Coronary artery (tissue), 2 donors: ENCODE measurements around the gene CHD1L.

ENCODE experiments used
- DNase-seq: peaks from one replicate; pipeline ENCODE4 v3.0.0-alpha.2; 2017; ENCODE audit warnings: low spot score
- H3K27ac ChIP-seq, 2 donors: fragments of 200-600 bp; sonication (generic); one replicate each; pipeline ENCODE4 v1.5.1; 2016 to 2019
- H3K4me3 ChIP-seq: fragments of 200-600 bp; sonication (generic); 2 replicates; pipeline ENCODE4 v1.5.1; 2016; ENCODE audit warnings: mild to moderate bottlenecking, moderate library complexity
- CTCF ChIP-seq: fragments of 200-600 bp; sonication (generic); IDR thresholded peaks from one replicate; pipeline ENCODE4 v1.5.1; 2019; ENCODE audit warnings: antibody characterized with exemption

Gene CHD1L

GRCh38 chr1:147208619-147209018, 33.9 kb upstream of the CHD1L start:
- no peak for DNase-seq
- Histone ChIP-seq H3K27ac (no peak overlapping the region), H3K4me3 (no peak overlapping the region)
- TF ChIP-seq CTCF: no peak

GRCh38 chr1:147209825-147210821, 32.4 kb upstream of the CHD1L start:
- TF ChIP-seq CTCF: no peak
- H3K4me3 ChIP-seq: no peak overlapping the region
- H3K27ac ChIP-seq: no peak overlapping the region
- no peak for DNase-seq

- H3K27ac ChIP-seq: no peak overlapping the region
- H3K4me3 ChIP-seq: no peak overlapping the region
- no peak for DNase-seq
- TF ChIP-seq CTCF: no peak
Observed at GRCh38 chr1:147210987-147211386, 31.5 kb upstream of the CHD1L start.

GRCh38 chr1:147211577-147211976, 30.9 kb upstream of the CHD1L start:
- H3K27ac ChIP-seq: no peak overlapping the region
- no peak overlapping the region for H3K4me3 ChIP-seq
- DNase-seq: no peak
- no peak for TF ChIP-seq CTCF

GRCh38 chr1:147213271-147213670, 29.2 kb upstream of the CHD1L start:
- no peak for DNase-seq
- no peak overlapping the region for H3K27ac ChIP-seq
- no peak overlapping the region for H3K4me3 ChIP-seq
- TF ChIP-seq CTCF: no peak

GRCh38 chr1:147214325-147214724, 28.2 kb upstream of the CHD1L start:
- no peak for DNase-seq
- no peak overlapping the region for H3K4me3 ChIP-seq
- no peak for TF ChIP-seq CTCF
- no peak overlapping the region for H3K27ac ChIP-seq
